Adrenal gland (tissue), 5 donors: ENCODE data around the gene FCHO2.

Source experiments
- POLR2A ChIP-seq, 2 donors: fragments of 450-650 bp; IDR thresholded peaks; one replicate each; pipeline ENCODE4 v1.6.1; 2017; ENCODE audit warnings: antibody characterized with exemption in 2 of 2, mild to moderate bottlenecking in 2 of 2, moderate library complexity in 1 of 2
- TF ChIP-seq, protein P1 (sequence below), 6 experiments: fragments of 450-650 bp in 4 of 6; fragments of 200-600 bp in 2 of 6; sonication (generic) in 1 of 6; IDR thresholded peaks; 1 replicate in 5 of 6; 2 replicates in 1 of 6; pipeline versions ENCODE4 v1.5.1 to v1.8.0; 2016 to 2021; ENCODE audit warnings: antibody characterized with exemption in 6 of 6, mild to moderate bottlenecking in 2 of 6, moderate library complexity in 1 of 6
- donor health status: DM: no; HTN: no; CAD: no.

DNA sequence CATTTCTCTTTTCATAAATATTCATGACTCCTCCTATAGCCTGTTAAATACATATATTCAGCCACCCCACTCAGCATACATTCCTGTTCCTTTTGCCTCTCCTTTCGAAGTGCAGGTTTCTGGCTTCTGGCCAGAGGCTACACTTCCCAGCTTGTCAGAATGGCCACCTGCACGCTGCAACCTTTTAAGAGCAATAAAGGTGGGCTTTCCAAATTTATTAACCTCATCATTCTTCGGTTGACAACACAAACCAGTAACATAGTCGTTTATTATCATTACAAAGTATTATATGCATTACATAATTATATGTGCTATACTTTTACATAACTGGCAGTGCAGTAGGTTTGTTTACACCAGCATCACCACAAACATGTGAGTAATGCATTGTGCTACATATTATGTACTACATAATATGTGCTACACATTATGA lies 148.0 kb downstream of the FCHO2 start:
- TF ChIP-seq, protein P1, sequence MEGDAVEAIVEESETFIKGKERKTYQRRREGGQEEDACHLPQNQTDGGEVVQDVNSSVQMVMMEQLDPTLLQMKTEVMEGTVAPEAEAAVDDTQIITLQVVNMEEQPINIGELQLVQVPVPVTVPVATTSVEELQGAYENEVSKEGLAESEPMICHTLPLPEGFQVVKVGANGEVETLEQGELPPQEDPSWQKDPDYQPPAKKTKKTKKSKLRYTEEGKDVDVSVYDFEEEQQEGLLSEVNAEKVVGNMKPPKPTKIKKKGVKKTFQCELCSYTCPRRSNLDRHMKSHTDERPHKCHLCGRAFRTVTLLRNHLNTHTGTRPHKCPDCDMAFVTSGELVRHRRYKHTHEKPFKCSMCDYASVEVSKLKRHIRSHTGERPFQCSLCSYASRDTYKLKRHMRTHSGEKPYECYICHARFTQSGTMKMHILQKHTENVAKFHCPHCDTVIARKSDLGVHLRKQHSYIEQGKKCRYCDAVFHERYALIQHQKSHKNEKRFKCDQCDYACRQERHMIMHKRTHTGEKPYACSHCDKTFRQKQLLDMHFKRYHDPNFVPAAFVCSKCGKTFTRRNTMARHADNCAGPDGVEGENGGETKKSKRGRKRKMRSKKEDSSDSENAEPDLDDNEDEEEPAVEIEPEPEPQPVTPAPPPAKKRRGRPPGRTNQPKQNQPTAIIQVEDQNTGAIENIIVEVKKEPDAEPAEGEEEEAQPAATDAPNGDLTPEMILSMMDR (IDR thresholded peaks at IDR 0.05): no peak
- no peak for TF ChIP-seq POLR2A (IDR thresholded peaks at IDR 0.05)
